HG03558 (cell line): ENCODE results near the gene TIMP4.

ENCODE experiments used
- ATAC-seq: cut with Tn5 transposase; IDR thresholded peaks from one replicate; pipeline ENCODE4 v1.9.1; 2021; ENCODE audit warnings: moderate number of reproducible peaks; ENCODE audit not compliant: unreplicated experiment; ENCODE audit errors: extremely low read depth

TIMP4 gene

GRCh38 chr3:12150112-12150511 lies 8.6 kb downstream of the TIMP4 start:
- ATAC-seq = no peak

- ATAC-seq = no peak
Measured at GRCh38 chr3:12149029-12149428, 9.7 kb downstream of the TIMP4 start.

GRCh38 chr3:12148183-12148940 lies 10.3 kb downstream of the TIMP4 start:
- ATAC-seq = no peak

GRCh38 chr3:12147049-12147780 lies 11.5 kb downstream of the TIMP4 start:
- ATAC-seq = no peak

- ATAC-seq = no peak
Measured at GRCh38 chr3:12143949-12144504, 14.7 kb downstream of the TIMP4 start.

GRCh38 chr3:12142476-12142875 lies 16.2 kb downstream of the TIMP4 start:
- ATAC-seq = no peak

- ATAC-seq = no peak
Measured at GRCh38 chr3:12141350-12141749, 17.4 kb downstream of the TIMP4 start.

GRCh38 chr3:12139111-12139511 lies 19.6 kb downstream of the TIMP4 start:
- no peak for ATAC-seq

- no peak for ATAC-seq
Measured at GRCh38 chr3:12138044-12138443, 20.7 kb downstream of the TIMP4 start.

- ATAC-seq = no peak
Measured at GRCh38 chr3:12136371-12136770, 22.3 kb downstream of the TIMP4 start.

GRCh38 chr3:12135029-12135657 lies 23.6 kb downstream of the TIMP4 start:
- no peak for ATAC-seq

GRCh38 chr3:12132881-12133280 lies 25.8 kb downstream of the TIMP4 start:
- ATAC-seq = no peak

- ATAC-seq = no peak
Measured at GRCh38 chr3:12131351-12132090, 27.2 kb downstream of the TIMP4 start.

- no peak for ATAC-seq
Measured at GRCh38 chr3:12127391-12127790, 31.3 kb downstream of the TIMP4 start.

- ATAC-seq = no peak
Measured at GRCh38 chr3:12125772-12126171, 32.9 kb downstream of the TIMP4 start.

- no peak for ATAC-seq
Measured at GRCh38 chr3:12121466-12121865, 37.2 kb downstream of the TIMP4 start.

GRCh38 chr3:12120374-12121140 lies 38.2 kb downstream of the TIMP4 start:
- ATAC-seq = no peak

GRCh38 chr3:12117473-12117872 lies 41.2 kb downstream of the TIMP4 start:
- ATAC-seq = no peak

- ATAC-seq = no peak
Measured at GRCh38 chr3:12116870-12117269, 41.8 kb downstream of the TIMP4 start.

GRCh38 chr3:12115849-12116248 lies 42.9 kb downstream of the TIMP4 start:
- ATAC-seq = no peak
